Neural cell (in vitro differentiated cells): Measurements from ENCODE around the gene NUF2. TPM values are rescaled to one million over a fixed set of nuclear protein-coding genes. Genes with fewer than 3 reads are reported as not detected.
"Not testable (repeated sequence)": the region's sequence is repeated elsewhere in the genome, so short reads cannot be mapped to it uniquely, and the experiment has no call there.

Experiments
- H2AFZ ChIP-seq: fragments of 200-600, 300-800 bp; sonication (generic), shearing (Covaris generic); 2 replicates; pipeline ENCODE4 v1.6.0; 2014; ENCODE audit warnings: low read depth, mild to moderate bottlenecking, antibody characterized with exemption, low read length, moderate library complexity
- H3F3A ChIP-seq: fragments of 200-600 bp; shearing (Covaris generic); 2 replicates; pipeline ENCODE4 v1.6.1; 2016; ENCODE audit warnings: mild to moderate bottlenecking, moderate library complexity, mixed read lengths, antibody characterized with exemption, low read length; ENCODE audit not compliant: insufficient read depth, poor library complexity, severe bottlenecking
- H3K27ac ChIP-seq: fragments of 200-600, 300-800 bp; sonication (generic), shearing (Covaris generic); 2 replicates; pipeline ENCODE4 v1.5.1; 2014; ENCODE audit warnings: mild to moderate bottlenecking, low read length, moderate library complexity
- H3K27me3 ChIP-seq: fragments of 300-800, 200-600 bp; sonication (generic), shearing (Covaris generic); 2 replicates; pipeline ENCODE4 v1.6.0; 2014; ENCODE audit warnings: mild to moderate bottlenecking, low read depth, low read length, moderate library complexity; ENCODE audit not compliant: insufficient read depth
- H3K36me3 ChIP-seq: fragments of 300-800, 200-600 bp; sonication (generic), shearing (Covaris generic); 2 replicates; pipeline ENCODE4 v1.5.1; 2014; ENCODE audit warnings: mild to moderate bottlenecking, antibody characterized with exemption, low read length, moderate library complexity; ENCODE audit not compliant: insufficient read depth
- H3K4me2 ChIP-seq: fragments of 300-800, 200-600 bp; sonication (generic), shearing (Covaris generic); 2 replicates; pipeline ENCODE4 v1.6.0; 2014; ENCODE audit warnings: mild to moderate bottlenecking, low read length
- H3K4me3 ChIP-seq: fragments of 300-800, 200-600 bp; sonication (generic), shearing (Covaris generic); 2 replicates; pipeline ENCODE4 v1.5.1; 2014; ENCODE audit warnings: mild to moderate bottlenecking, low read length, moderate library complexity
- H3K79me2 ChIP-seq: fragments of 200-600 bp; shearing (Covaris generic); replicated peaks from 2 replicates; pipeline ENCODE4 v1.6.0; 2014; ENCODE audit warnings: mild to moderate bottlenecking, low read length, moderate library complexity; ENCODE audit not compliant: insufficient read depth
- H3K9ac ChIP-seq: fragments of 300-800, 200-600 bp; sonication (generic), shearing (Covaris generic); 2 replicates; pipeline ENCODE4 v1.6.1; 2016; ENCODE audit warnings: mild to moderate bottlenecking, low read length, mixed read lengths
- H3K9me2 ChIP-seq: fragments of 200-600 bp; shearing (Covaris generic); 2 replicates; pipeline ENCODE4 v1.6.1; 2016; ENCODE audit warnings: mild to moderate bottlenecking, low read length, mixed read lengths; ENCODE audit not compliant: insufficient read depth
- H3K9me3 ChIP-seq: fragments of 200-600, 300-800 bp; sonication (generic), shearing (Covaris generic); 2 replicates; pipeline ENCODE4 v1.6.1; 2016; ENCODE audit warnings: mild to moderate bottlenecking, mixed run types, low read length, moderate library complexity, mixed read lengths
- H4K20me1 ChIP-seq: fragments of 200-600 bp; shearing (Covaris generic); 2 replicates; pipeline ENCODE4 v1.6.1; 2016; ENCODE audit warnings: mild to moderate bottlenecking, mixed run types; ENCODE audit not compliant: insufficient read depth
- CTCF ChIP-seq: fragments of 450-650 bp; IDR thresholded peaks from 2 replicates; pipeline ENCODE4 v1.5.1; 2014; ENCODE audit warnings: antibody characterized with exemption, mild to moderate bottlenecking, moderate library complexity; ENCODE audit not compliant: poor library complexity, severe bottlenecking
- EP300 ChIP-seq: fragments of 450-650 bp; conservative IDR thresholded peaks from 2 replicates; pipeline ENCODE4 v1.6.1; 2014; ENCODE audit warnings: antibody characterized with exemption, mild to moderate bottlenecking, moderate library complexity; ENCODE audit not compliant: poor library complexity, severe bottlenecking
- EZH2 ChIP-seq: fragments of 200-600, 300-800 bp; shearing (Covaris generic), sonication (generic); IDR thresholded peaks from 2 replicates; pipeline ENCODE4 v1.6.1; 2014; ENCODE audit warnings: antibody characterized with exemption, low read length, borderline replicate concordance, mild to moderate bottlenecking; ENCODE audit not compliant: insufficient read depth, poor library complexity, severe bottlenecking
- MXI1 ChIP-seq: fragments of 450-650 bp; conservative IDR thresholded peaks from 2 replicates; pipeline ENCODE4 v1.6.1; 2014; ENCODE audit warnings: antibody characterized with exemption, mild to moderate bottlenecking; ENCODE audit not compliant: poor library complexity, severe bottlenecking
- POLR2AphosphoS5 ChIP-seq: IDR thresholded peaks from 2 replicates; pipeline ENCODE4 v1.6.1; 2012
- RAD21 ChIP-seq: fragments of 450-650 bp; conservative IDR thresholded peaks from 2 replicates; pipeline ENCODE4 v1.6.1; 2014; ENCODE audit warnings: antibody characterized with exemption, mild to moderate bottlenecking, moderate library complexity
- SMC3 ChIP-seq: fragments of 450-650 bp; conservative IDR thresholded peaks from 2 replicates; pipeline ENCODE4 v1.6.1; 2014; ENCODE audit warnings: antibody characterized with exemption, mild to moderate bottlenecking, moderate library complexity; ENCODE audit not compliant: poor library complexity
- TAF1 ChIP-seq: IDR thresholded peaks from 2 replicates; pipeline ENCODE4 v1.6.1; 2012; ENCODE audit warnings: low read depth
- polyA plus RNA-seq: library from polyadenylated mRNA; depleted of rRNA; stranded (reverse); fragments of >200 nt; gene quantifications from 2 replicates; pipeline ENCODE4 v1.2.3, GENCODE V29; 2014
- TF ChIP-seq, protein P1 (sequence below): IDR thresholded peaks from 2 replicates; pipeline ENCODE4 v1.6.1; 2012; ENCODE audit warnings: borderline replicate concordance

Gene NUF2
- polyA plus RNA-seq, 1 donor from 2014 or later: 2.8 TPM

DNA sequence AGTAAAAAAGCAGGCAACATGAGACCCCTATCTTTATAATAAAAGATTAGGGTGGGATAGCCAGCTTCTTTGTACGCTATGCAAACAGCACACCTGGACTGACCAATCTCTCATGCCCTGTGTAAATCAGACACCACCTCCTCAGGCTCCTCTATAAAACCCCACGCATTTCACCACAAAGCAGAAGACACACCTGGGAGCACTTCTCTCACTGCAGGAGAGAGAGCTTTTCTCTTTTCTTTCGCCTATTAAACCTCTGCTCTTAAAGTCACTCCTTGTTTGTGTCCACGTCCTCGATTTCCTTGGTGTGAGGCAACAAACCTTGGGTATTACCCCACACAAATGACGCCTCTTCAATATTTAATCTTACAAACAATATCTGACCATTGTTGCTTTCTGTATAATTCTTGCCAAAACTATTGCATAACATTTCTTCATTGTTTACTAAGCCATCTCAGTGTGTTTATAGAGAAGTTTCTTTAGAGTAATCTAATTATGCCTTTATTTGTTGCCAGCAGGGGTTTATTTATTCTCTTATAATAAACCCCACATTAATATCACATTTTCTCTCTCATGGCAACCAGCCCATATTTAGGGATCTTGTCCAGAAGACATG, 31.6 kb upstream of the NUF2 start:
- H3K4me2 ChIP-seq: no peak overlapping the region
- TF ChIP-seq POLR2AphosphoS5: no peak
- no peak for TF ChIP-seq TAF1
- no peak for TF ChIP-seq RAD21
- TF ChIP-seq MXI1: no peak
- H3K27me3 ChIP-seq: no peaks in the 10 kb centered on the region
- H3F3A ChIP-seq: no peaks in the 10 kb centered on the region
- no peaks in the 10 kb centered on the region for H3K79me2 ChIP-seq
- no peaks in the 10 kb centered on the region for H4K20me1 ChIP-seq
- H3K27ac ChIP-seq: no peak overlapping the region
- no peaks in the 10 kb centered on the region for H3K9me3 ChIP-seq
- H3K4me3 ChIP-seq: no peak overlapping the region
- H3K36me3 ChIP-seq: no peaks in the 10 kb centered on the region
- H3K9ac ChIP-seq: no peak overlapping the region
- H2AFZ ChIP-seq: no peak overlapping the region
- H3K9me2 ChIP-seq: no peaks in the 10 kb centered on the region

- Histone ChIP-seq H3K36me3 (no peaks in the 10 kb centered on the region), H4K20me1 (no peaks in the 10 kb centered on the region), H3K9me3 (no peaks in the 10 kb centered on the region), H3K4me3 (no peak overlapping the region), H3K27ac (no peak overlapping the region), H2AFZ (no peak overlapping the region), H3F3A (no peaks in the 10 kb centered on the region), H3K79me2 (no peaks in the 10 kb centered on the region), H3K4me2 (no peak overlapping the region), H3K9ac (no peak overlapping the region), H3K27me3 (no peaks in the 10 kb centered on the region), H3K9me2 (no peaks in the 10 kb centered on the region)
- TF ChIP-seq POLR2AphosphoS5 (no peak), RAD21 (no peak), SMC3 (no peak), TAF1 (no peak), MXI1 (no peak), CTCF (no peak), EZH2 (no peak), EP300 (no peak)
- TF ChIP-seq, protein P1, sequence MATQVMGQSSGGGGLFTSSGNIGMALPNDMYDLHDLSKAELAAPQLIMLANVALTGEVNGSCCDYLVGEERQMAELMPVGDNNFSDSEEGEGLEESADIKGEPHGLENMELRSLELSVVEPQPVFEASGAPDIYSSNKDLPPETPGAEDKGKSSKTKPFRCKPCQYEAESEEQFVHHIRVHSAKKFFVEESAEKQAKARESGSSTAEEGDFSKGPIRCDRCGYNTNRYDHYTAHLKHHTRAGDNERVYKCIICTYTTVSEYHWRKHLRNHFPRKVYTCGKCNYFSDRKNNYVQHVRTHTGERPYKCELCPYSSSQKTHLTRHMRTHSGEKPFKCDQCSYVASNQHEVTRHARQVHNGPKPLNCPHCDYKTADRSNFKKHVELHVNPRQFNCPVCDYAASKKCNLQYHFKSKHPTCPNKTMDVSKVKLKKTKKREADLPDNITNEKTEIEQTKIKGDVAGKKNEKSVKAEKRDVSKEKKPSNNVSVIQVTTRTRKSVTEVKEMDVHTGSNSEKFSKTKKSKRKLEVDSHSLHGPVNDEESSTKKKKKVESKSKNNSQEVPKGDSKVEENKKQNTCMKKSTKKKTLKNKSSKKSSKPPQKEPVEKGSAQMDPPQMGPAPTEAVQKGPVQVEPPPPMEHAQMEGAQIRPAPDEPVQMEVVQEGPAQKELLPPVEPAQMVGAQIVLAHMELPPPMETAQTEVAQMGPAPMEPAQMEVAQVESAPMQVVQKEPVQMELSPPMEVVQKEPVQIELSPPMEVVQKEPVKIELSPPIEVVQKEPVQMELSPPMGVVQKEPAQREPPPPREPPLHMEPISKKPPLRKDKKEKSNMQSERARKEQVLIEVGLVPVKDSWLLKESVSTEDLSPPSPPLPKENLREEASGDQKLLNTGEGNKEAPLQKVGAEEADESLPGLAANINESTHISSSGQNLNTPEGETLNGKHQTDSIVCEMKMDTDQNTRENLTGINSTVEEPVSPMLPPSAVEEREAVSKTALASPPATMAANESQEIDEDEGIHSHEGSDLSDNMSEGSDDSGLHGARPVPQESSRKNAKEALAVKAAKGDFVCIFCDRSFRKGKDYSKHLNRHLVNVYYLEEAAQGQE: no peak
Measured at GRCh38 chr1:163291461-163291860, 30.3 kb upstream of the NUF2 start.

DNA sequence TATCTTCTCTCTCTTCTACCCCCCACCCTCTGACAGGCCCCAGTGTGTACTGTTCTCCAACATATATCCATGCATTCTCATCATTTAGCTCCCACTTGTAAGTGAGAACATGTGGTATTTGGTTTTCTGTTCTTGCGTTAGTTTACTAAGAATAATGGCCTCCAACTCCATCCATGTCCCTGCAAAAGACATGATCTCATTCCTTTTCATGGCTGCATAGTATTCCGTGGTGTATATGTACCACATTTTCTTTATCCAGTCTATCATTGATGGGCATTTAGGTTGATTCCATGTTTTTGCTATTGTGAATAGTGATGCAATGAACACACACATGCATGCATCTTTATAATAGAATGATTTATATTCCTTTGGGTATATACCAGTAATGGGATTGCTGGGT, 29.6 kb upstream of the NUF2 start:
- H4K20me1 ChIP-seq, H3F3A ChIP-seq, H3K9me3 ChIP-seq, H3K9ac ChIP-seq, H3K27ac ChIP-seq, H3K36me3 ChIP-seq, H3K4me2 ChIP-seq, H3K4me3 ChIP-seq, H3K27me3 ChIP-seq, H3K79me2 ChIP-seq, H3K9me2 ChIP-seq, H2AFZ ChIP-seq: not testable (repeated sequence)

- H3K4me3 ChIP-seq, H3K9me3 ChIP-seq, H3K27me3 ChIP-seq, H3F3A ChIP-seq, H3K27ac ChIP-seq, H3K4me2 ChIP-seq, H3K79me2 ChIP-seq, H3K9me2 ChIP-seq, H3K9ac ChIP-seq, H4K20me1 ChIP-seq, H2AFZ ChIP-seq, H3K36me3 ChIP-seq: not testable (repeated sequence)
Measured at GRCh38 chr1:163293497-163293896, 28.3 kb upstream of the NUF2 start.
